ENCODE results near the gene PCDHA1.

The PCDHA1 gene

DNA sequence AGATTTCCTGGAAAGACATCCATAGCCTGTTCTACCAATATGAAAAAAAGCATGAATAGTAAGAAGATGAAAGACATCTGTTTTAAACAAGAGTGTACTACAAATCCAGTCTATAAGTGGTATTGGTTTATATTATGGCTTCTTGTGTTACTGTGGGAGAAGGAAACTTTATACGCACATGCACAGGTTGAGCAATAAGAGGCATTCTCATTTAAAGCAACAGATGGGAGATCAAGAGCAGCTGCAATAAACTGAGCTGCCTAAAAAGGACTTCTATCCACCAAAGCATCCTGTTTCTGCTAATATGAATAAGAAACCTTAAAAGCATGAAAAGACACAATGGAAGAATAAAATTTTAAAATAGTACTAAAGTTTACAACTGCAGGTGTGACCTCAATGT lies 256.6 kb downstream of the PCDHA1 start:
- DNase-seq (ENCODE audit: low spot score) = no peak

DNA sequence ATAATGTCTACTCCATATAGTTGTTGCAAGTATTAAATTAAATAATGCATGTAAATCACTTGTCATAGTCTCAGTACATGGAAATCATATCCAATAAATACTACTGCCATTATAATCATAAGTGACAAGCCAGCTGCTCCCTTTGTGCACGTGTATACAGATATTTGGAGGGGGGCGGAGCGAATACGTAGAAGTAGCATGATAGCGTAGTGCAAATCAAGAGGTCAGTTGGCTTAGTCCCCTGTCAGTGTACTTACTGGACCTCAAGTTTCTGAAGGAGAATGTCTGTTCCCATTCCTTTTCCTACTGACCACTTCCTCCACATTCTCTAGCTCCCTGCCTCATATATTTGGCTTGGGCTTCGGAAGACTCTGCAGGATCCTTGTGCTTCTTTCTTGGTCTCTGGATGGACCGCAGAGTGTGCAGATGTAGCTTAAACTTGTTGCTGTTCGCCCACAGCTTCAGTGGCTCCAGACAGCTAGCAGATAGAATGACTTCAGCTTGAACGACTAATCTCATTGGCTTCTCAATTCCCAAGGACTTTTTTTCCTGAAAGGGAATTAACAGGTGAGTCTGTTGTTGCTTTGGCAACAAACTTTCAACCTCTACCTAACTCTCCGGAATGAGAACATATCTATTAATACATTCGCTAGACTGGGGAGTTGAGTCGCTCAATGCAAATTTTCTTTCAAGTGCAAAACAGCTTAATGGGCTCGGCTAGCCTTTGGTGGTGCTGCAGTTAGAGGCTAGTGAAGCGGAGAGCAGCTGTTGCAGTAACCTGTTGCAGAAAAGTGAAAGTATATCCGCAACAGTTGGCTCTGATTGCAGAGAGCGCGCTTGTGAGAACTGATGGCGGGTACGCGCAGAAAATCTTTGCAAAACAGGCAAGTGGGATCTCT lies 264.9 kb downstream of the PCDHA1 start, which contains the start of gene PCDHB1:
Gene PCDHB1 (plus strand): TSS at position 753 of the 899 bp plus-strand sequence. CDS start 97 bp downstream, at position 850.
- no peak for DNase-seq (ENCODE audit: low spot score)

DNA sequence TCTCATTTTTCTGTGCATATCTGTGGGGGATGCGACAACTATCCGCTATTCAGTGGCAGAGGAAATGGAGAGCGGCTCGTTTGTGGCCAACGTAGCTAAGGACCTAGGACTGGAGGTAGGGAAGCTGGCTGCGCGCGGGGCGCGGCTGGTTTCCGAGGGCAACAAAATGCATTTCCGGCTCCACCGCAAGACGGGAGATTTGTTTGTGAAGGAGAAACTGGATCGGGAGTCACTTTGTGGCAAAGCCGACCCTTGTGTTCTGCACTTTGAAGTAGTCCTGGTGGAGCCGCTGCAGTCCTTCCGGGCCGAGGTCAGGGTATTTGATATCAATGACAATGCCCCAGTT lies 265.6 kb downstream of the PCDHA1 start:
- no peak for DNase-seq (ENCODE audit: low spot score)

Data from CD4-positive, alpha-beta T cell treated with Interleukin-15 for 4 hours (primary cell).